OCI-LY3 (cell line): ENCODE data around the gene PTX4.

Experiments used
- H2AFZ ChIP-seq: fragments of 200-600, 300-600 bp; shearing (Covaris generic); 2 replicates; pipeline ENCODE4 v1.6.0; 2014; ENCODE audit warnings: antibody characterized with exemption, low read depth, low read length
- H3K27ac ChIP-seq: fragments of 200-600, 300-600 bp; sonication (generic); 2 replicates; pipeline ENCODE4 v1.5.1; 2014; ENCODE audit warnings: mild to moderate bottlenecking, low read length, moderate library complexity, mixed read lengths
- H3K27me3 ChIP-seq: fragments of 200-600, 300-600 bp; sonication (generic); 2 replicates; pipeline ENCODE4 v1.6.1; 2014; ENCODE audit warnings: low read depth, low read length, mixed read lengths
- H3K36me3 ChIP-seq: fragments of 200-600, 300-600 bp; sonication (generic); replicated peaks from 2 replicates; pipeline ENCODE3; 2014; ENCODE audit warnings: low read depth, low read length, mixed read lengths
- H3K4me1 ChIP-seq: fragments of 300-600, 200-600 bp; sonication (generic); 2 replicates; pipeline ENCODE4 v1.6.1; 2014; ENCODE audit warnings: low read length, mixed read lengths
- H3K4me2 ChIP-seq: fragments of 200-600, 300-600 bp; sonication (generic); 2 replicates; pipeline ENCODE4 v1.6.1; 2014; ENCODE audit warnings: low read length, mixed read lengths
- H3K4me3 ChIP-seq: fragments of 300-600, 200-600 bp; sonication (generic); 2 replicates; pipeline ENCODE4 v1.5.1; 2014; ENCODE audit warnings: antibody characterized with exemption, mild to moderate bottlenecking, low read length, moderate library complexity
- H3K79me2 ChIP-seq: fragments of 300-600, 200-600 bp; shearing (Covaris generic); 2 replicates; pipeline ENCODE4 v1.6.1; 2014; ENCODE audit warnings: mild to moderate bottlenecking, low read length, mixed read lengths
- H3K9ac ChIP-seq: fragments of 300-600, 200-600 bp; shearing (Covaris generic); 2 replicates; pipeline ENCODE4 v1.6.0; 2014; ENCODE audit warnings: mild to moderate bottlenecking, low read length, moderate library complexity
- H3K9me3 ChIP-seq: fragments of 200-600, 300-600 bp; shearing (Covaris generic); 2 replicates; pipeline ENCODE4 v1.6.1; 2014; ENCODE audit warnings: low read length, mixed read lengths; ENCODE audit not compliant: insufficient read depth
- H4K20me1 ChIP-seq: fragments of 200-600, 300-600 bp; sonication (generic); 2 replicates; pipeline ENCODE4 v1.6.1; 2016; ENCODE audit warnings: low read length, mixed read lengths; ENCODE audit not compliant: insufficient read depth
- CTCF ChIP-seq: fragments of 200-600, 300-600 bp; sonication (generic); IDR thresholded peaks from 2 replicates; pipeline ENCODE4 v1.5.1; 2014; ENCODE audit warnings: antibody characterized with exemption, low read length, low read depth
- EZH2phosphoT487 ChIP-seq: fragments of 200-600 bp; shearing (Covaris generic); IDR thresholded peaks from 2 replicates; pipeline ENCODE4 v1.6.1; 2018; ENCODE audit warnings: antibody characterized with exemption, mixed run types, low read depth

PTX4 gene

GRCh38 chr16:1526608-1527555, 38.1 kb upstream of the PTX4 start:
- H4K20me1 ChIP-seq: no peaks in the 10 kb centered on the region
- TF ChIP-seq CTCF: no peak
- TF ChIP-seq EZH2phosphoT487: no peak

GRCh38 chr16:1525871-1526607, 37.3 kb upstream of the PTX4 start:
- H4K20me1 ChIP-seq: no peaks in the 10 kb centered on the region
- H3K27ac ChIP-seq: no peak overlapping the region
- H3K9me3 ChIP-seq: no peaks in the 10 kb centered on the region
- no peaks in the 10 kb centered on the region for H3K27me3 ChIP-seq
- no peak overlapping the region for H3K4me3 ChIP-seq
- no peaks in the 10 kb centered on the region for H3K4me1 ChIP-seq
- no peak for TF ChIP-seq EZH2phosphoT487
- no peak for TF ChIP-seq CTCF
- H3K4me2 ChIP-seq: no peak overlapping the region
- H3K79me2 ChIP-seq: no peaks in the 10 kb centered on the region
- no peak overlapping the region for H2AFZ ChIP-seq
- H3K36me3 ChIP-seq: no peaks in the 10 kb centered on the region
- no peak overlapping the region for H3K9ac ChIP-seq

More at GRCh38 chr16:1526608-1527555, 38.1 kb upstream of the PTX4 start:
- no peaks in the 10 kb centered on the region for H3K9me3 ChIP-seq
- H2AFZ ChIP-seq: no peak overlapping the region
- H3K27ac ChIP-seq: no peak overlapping the region
- H3K4me3 ChIP-seq: no peak overlapping the region
- H3K4me2 ChIP-seq: no peak overlapping the region
- H3K27me3 ChIP-seq: no peaks in the 10 kb centered on the region
- H3K36me3 ChIP-seq: no peaks in the 10 kb centered on the region
- H3K4me1 ChIP-seq: no peaks in the 10 kb centered on the region
- no peak overlapping the region for H3K9ac ChIP-seq
- H3K79me2 ChIP-seq: no peaks in the 10 kb centered on the region

- Histone ChIP-seq H3K4me2 (no peak overlapping the region), H3K79me2 (no peaks in the 10 kb centered on the region), H3K27me3 (no peaks in the 10 kb centered on the region), H3K9ac (no peak overlapping the region), H3K9me3 (no peaks in the 10 kb centered on the region), H3K36me3 (no peaks in the 10 kb centered on the region), H4K20me1 (no peaks in the 10 kb centered on the region), H2AFZ (no peak overlapping the region), H3K4me1 (no peaks in the 10 kb centered on the region), H3K4me3 (no peak overlapping the region), H3K27ac (no peak overlapping the region)
- no peak for TF ChIP-seq CTCF
- no peak for TF ChIP-seq EZH2phosphoT487
These were observed 35.6 kb upstream of the PTX4 start for GRCh38 chr16:1524366-1524765.
